CD4-positive, alpha-beta T cell treated with Interleukin-4 for 1 hour (primary cell): ENCODE results near the gene KCNK6.
A peak's percentile ranks its signal among the peaks of the same experiment; 100 is the strongest.
"Not testable (repeated sequence)": the region's sequence is repeated elsewhere in the genome, so short reads cannot be mapped to it uniquely, and the experiment has no call there.

Source experiments
- DNase-seq, 2 donors: peaks; one replicate each; pipeline ENCODE4 v3.0.0-alpha.2; 2020 to 2022

The KCNK6 gene

DNA sequence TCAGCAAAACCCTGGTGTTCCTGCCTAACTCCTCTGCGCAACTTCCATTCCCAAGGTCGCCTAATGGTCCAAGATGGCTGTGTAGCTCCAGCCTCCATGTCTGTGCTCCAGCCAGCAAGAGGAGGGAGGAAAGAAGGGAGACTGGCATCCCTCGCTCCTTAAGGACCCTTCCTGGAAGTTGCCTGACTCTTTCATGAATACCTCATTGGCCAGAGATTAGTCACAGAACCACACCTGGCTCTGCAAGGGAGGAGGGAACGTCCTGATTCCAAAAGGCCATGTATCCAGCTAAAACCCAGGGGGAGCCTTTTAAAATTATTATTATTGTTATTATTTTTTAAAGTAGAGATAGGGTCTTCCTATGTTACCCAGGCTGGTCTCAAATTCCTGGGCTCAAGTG is 4.8 kb downstream of the KCNK6 start:
- no peak for DNase-seq

DNA sequence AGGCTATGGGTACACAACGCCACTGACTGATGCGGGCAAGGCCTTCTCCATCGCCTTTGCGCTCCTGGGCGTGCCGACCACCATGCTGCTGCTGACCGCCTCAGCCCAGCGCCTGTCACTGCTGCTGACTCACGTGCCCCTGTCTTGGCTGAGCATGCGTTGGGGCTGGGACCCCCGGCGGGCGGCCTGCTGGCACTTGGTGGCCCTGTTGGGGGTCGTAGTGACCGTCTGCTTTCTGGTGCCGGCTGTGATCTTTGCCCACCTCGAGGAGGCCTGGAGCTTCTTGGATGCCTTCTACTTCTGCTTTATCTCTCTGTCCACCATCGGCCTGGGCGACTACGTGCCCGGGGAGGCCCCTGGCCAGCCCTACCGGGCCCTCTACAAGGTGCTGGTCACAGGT is 6.9 kb downstream of the KCNK6 start:
- no peak for DNase-seq

GRCh38 chr19:38329651-38330050 is 10.0 kb downstream of the KCNK6 start:
- no peak for DNase-seq

DNA sequence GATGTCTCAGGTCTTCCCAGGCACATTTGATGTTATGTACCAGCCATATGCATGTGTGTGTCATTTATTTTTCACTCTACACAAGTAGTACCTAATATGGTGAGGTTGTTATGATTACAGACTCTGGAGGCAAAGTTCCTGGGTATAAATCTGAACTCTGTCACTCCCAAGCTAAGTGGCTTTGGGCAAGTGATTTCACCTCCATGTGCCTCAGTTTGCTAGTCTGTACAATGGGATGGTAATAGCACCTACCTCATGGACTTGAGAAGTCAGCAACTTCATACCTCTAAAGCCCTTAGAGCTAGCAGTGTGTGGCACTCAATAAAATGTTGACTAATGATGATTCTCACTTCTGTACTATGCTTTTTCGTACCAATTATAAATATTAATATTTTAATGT is 12.1 kb downstream of the KCNK6 start:
- no peak for DNase-seq

DNA sequence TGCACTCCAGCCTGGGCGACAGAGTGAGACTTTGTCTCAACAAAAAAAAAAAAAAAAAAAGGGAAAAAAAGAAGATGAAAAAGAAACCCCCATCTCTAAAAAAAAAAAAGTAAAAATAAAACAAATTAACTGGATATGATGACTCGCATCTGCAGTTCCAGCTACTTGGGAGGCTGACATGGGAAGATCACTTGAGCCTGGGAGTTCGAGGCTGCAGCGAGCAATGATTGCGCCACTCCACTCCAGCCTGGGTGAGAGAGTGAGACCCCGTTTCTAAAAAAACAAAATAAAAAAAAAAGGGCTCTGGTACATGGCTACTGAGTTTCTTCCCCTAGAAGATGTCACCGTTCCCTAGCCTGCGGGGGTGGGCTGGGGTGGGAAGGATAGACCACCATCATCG is 13.6 kb downstream of the KCNK6 start:
- DNase-seq: no peak

DNA sequence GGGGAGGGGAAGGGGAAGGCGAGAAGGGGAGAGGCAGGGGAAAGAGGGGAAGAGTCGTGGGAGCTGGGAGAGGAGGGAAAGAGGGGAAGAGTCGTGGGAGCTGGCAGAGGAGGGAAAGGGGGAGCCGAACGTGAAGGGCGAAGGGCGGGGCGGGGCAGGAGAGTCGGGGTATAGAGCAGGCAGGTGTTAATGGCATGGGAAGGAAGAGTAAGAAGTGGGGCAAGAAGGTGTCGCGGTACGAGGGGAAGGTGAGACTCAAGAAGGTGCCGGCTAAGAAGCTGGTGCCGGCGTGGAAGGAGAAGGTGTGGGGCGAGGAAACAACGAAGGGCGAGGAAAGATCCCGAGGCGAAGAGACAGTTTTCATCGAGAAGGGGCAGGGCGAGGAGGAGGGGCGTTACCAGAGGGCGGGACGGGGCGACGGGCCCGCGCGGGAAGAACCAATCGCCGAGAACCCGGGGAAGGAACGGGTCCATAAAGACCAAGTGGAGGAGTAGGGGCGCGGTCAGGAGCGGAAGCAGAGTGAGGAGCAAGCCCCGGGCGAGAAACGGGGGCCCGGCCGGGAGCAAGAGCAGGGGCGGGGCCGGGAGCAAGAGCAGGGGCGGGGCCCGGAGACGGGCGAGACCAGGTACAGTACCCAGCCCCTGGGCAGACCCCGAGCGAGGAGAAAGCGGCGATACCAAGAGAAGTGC is 16.4 kb downstream of the KCNK6 start:
- DNase-seq: peak; percentile 95 to 96

GRCh38 chr19:38336638-38337359 is 17.2 kb downstream of the KCNK6 start:
- DNase-seq: peak; percentile 96 to 97

GRCh38 chr19:38337360-38337653 is 17.7 kb downstream of the KCNK6 start:
- no peak for DNase-seq

DNA sequence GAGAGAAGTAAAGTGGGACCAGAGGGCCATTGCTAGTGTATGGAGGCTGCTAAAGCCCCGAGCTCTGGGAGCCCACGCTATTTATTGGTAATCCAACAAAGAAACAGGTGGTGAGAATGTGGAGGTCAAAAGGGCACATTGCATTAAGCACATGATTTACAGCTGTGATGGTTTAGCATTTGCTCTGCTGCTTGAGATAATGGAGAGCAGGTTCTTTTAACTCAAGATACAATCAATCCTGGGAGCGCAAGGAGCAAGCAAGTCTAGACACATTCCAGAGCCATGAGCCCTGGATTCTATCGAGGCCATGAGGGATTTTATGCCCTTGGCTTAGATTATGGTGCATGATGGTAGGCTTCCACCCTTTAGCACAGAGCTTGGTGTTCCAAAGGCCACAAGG is 19.4 kb downstream of the KCNK6 start:
- DNase-seq: not testable (repeated sequence)

GRCh38 chr19:38340927-38341326 is 21.3 kb downstream of the KCNK6 start:
- no peak for DNase-seq

DNA sequence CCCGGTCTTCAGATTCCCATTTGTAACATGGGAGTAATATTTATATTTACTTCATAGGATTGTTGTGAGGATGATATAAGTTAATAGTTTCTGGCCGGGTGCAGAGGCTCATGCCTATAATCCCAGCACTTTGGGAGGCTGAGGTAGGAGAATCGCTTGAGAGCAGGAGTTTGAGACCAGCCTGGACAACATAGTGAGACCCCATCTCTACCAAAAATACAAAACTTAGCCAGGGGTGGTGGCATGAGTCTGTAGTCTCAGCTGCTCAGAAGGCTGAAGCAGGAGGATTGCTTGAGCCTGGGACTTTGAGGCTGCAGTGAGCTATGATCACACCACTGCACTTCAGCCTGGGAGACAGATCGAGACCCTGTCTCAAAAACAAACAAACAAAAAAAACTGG is 27.2 kb downstream of the KCNK6 start:
- DNase-seq: no peak

DNA sequence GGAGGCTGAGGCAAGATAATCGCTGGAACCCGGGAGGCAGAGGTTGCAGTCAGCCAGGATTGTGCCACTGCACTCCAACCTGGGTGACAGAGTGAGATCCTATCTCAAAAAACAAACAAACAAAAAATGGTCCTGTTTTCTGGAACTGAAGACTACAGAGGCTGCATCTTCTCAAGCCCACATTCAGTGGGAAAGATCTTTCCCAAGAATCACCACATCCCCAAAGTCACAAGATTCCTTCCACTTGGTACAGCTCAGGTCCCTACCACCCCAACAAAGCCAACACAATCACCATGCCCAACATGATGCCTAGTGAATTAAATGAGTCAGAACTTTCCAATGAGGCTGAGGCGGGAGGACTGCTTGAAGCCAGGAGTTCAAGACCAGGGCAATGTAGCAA is 31.2 kb downstream of the KCNK6 start:
- DNase-seq: no peak

DNA sequence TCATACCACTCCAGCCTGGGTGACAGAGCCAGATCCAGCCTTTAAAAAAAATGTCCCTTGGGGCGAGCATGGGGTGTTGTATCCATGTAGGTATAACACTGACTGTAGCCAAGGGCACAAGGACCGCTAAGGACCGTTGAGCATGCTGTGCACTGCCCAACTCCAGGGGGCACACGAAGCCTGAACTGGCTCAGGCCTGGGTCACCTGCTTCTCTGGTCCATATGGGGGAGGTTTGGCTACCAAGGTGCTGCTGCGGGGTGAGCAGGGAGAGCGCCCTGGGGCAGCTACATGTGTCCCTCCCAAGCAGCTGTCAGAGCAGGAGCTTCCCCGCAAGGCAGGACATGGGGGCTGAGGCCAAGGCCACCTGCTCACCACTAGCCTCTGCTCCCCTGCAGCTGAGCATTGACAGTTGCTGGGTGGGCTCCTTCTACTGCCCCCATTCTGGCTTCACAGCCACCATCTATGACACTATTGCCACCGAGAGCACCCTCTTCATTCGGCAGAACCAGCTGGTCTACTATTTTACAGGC is 32.3 kb downstream of the KCNK6 start:
- no peak for DNase-seq

GRCh38 chr19:38352611-38353010 is 33.0 kb downstream of the KCNK6 start:
- no peak for DNase-seq

- DNase-seq: no peak
Measured at GRCh38 chr19:38355728-38356725, 36.4 kb downstream of the KCNK6 start.

- DNase-seq: no peak
Measured at GRCh38 chr19:38358071-38358470, 38.4 kb downstream of the KCNK6 start.

DNA sequence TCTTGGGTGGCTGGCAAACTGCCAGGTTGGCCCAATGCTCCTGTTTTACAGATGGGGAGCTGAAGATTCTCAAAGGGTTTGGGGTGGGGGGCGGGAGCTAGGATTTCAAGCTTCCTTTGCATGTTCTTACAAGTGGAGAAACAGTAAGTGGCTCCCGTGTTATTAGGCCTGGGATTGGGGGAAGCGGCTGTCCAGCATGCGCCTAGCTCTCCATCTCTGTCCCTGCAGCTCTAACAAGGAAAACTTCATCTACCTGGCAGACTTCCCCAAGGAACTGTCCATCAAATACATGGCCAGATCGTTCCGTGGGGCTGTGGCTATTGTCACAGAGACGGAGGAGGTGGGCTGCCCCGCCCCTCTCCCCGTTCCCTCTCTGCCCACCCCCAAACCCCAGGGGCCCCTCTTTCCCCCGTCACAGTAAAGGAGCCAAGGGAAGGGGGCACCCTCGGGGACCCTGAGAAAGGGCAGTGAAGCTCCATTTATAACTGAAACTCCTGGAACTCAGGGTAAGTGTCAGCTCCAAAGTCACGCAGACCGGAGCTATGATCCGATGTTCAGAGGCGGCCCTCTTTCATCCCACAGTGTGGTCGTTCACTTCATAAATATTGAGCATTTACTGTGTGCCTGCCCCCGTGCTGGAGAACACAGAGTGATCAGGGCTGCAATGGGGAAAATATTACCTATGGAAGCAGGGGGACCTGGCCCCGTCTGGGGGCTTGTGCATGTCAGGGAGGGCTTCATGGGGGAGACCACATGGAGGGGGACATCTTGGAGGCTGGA is 39.8 kb downstream of the KCNK6 start:
- no peak for DNase-seq

- no peak for DNase-seq
Measured at GRCh38 chr19:38360351-38360750, 40.7 kb downstream of the KCNK6 start.

- DNase-seq: no peak
Measured at GRCh38 chr19:38360839-38361631, 41.4 kb downstream of the KCNK6 start.

- peak; percentile 58 to 68 for DNase-seq
Measured at GRCh38 chr19:38361633-38362075, 42.0 kb downstream of the KCNK6 start.
